ENCODE results near the gene LYPD6B.

Gene LYPD6B

GRCh38 chr2:149039213-149039724 lies 770 bp downstream of the LYPD6B start:
- DNase-seq = no peak

GRCh38 chr2:149040451-149040850 lies 2.0 kb downstream of the LYPD6B start:
- DNase-seq = no peak

GRCh38 chr2:149041482-149041881 lies 3.0 kb downstream of the LYPD6B start:
- no peak for DNase-seq

GRCh38 chr2:149042881-149043280 lies 4.4 kb downstream of the LYPD6B start:
- DNase-seq = no peak

GRCh38 chr2:149044500-149044899 lies 6.0 kb downstream of the LYPD6B start:
- no peak for DNase-seq

- DNase-seq = no peak
Observed at GRCh38 chr2:149047118-149047517, 8.6 kb downstream of the LYPD6B start.

GRCh38 chr2:149049142-149049541 lies 10.6 kb downstream of the LYPD6B start:
- DNase-seq = no peak

- DNase-seq = no peak
Observed at GRCh38 chr2:149050188-149050587, 11.7 kb downstream of the LYPD6B start.

GRCh38 chr2:149055751-149056150 lies 17.3 kb downstream of the LYPD6B start:
- DNase-seq = no peak

GRCh38 chr2:149056541-149057255 lies 18.2 kb downstream of the LYPD6B start:
- DNase-seq = no peak

GRCh38 chr2:149057401-149057800 lies 18.9 kb downstream of the LYPD6B start:
- DNase-seq = no peak

GRCh38 chr2:149058936-149059335 lies 20.4 kb downstream of the LYPD6B start:
- DNase-seq = no peak

GRCh38 chr2:149059822-149060221 lies 21.3 kb downstream of the LYPD6B start:
- DNase-seq = no peak

- no peak for DNase-seq
Observed at GRCh38 chr2:149061133-149061745, 22.7 kb downstream of the LYPD6B start.

- no peak for DNase-seq
Observed at GRCh38 chr2:149062531-149062930, 24.0 kb downstream of the LYPD6B start.

GRCh38 chr2:149063177-149063576 lies 24.7 kb downstream of the LYPD6B start:
- no peak for DNase-seq

GRCh38 chr2:149064365-149064841 lies 25.9 kb downstream of the LYPD6B start:
- no peak for DNase-seq

GRCh38 chr2:149064856-149065630 lies 26.5 kb downstream of the LYPD6B start:
- no peak for DNase-seq

GRCh38 chr2:149068225-149068995 lies 29.9 kb downstream of the LYPD6B start:
- no peak for DNase-seq

- no peak for DNase-seq
Observed at GRCh38 chr2:149068996-149069888, 30.7 kb downstream of the LYPD6B start.

Measured in nucleus accumbens (tissue), 56 donors.